COLO668 (cell line): ENCODE measurements around the gene TOP2B.
A peak's percentile ranks its signal among the peaks of the same experiment; 100 is the strongest.

ENCODE experiments used
- DNase-seq: peaks from one replicate; lab custom pipeline; 2025; ENCODE audit not compliant: unreplicated experiment; lab: John Stamatoyannopoulos, UW

The TOP2B gene

GRCh38 chr3:25664812-25665314 is at the start of gene TOP2B:
TOP2B (minus strand) TSS chr3:25664907; CDS start chr3:25664297, 610 bp downstream.
- peak; percentile 88 for DNase-seq

GRCh38 chr3:25713341-25713985 is 48.8 kb upstream of the TOP2B start:
- no peak for DNase-seq

GRCh38 chr3:25711090-25711489 is 46.4 kb upstream of the TOP2B start:
- no peak for DNase-seq

GRCh38 chr3:25708036-25708435 is 43.3 kb upstream of the TOP2B start:
- no peak for DNase-seq

- no peak for DNase-seq
Measured at GRCh38 chr3:25707268-25707926, 42.7 kb upstream of the TOP2B start.

- no peak for DNase-seq
Measured at GRCh38 chr3:25706213-25706612, 41.5 kb upstream of the TOP2B start.

GRCh38 chr3:25697553-25697952 is 32.8 kb upstream of the TOP2B start:
- DNase-seq: no peak

GRCh38 chr3:25695731-25696420 is 31.2 kb upstream of the TOP2B start:
- DNase-seq: no peak

GRCh38 chr3:25693238-25693637 is 28.5 kb upstream of the TOP2B start:
- no peak for DNase-seq

- DNase-seq: no peak
Measured at GRCh38 chr3:25692341-25692740, 27.6 kb upstream of the TOP2B start.

- DNase-seq: no peak
Measured at GRCh38 chr3:25690768-25691533, 26.2 kb upstream of the TOP2B start.

GRCh38 chr3:25689226-25689625 is 24.5 kb upstream of the TOP2B start:
- no peak for DNase-seq

GRCh38 chr3:25687742-25688141 is 23.0 kb upstream of the TOP2B start:
- DNase-seq: no peak

GRCh38 chr3:25686766-25687165 is 22.1 kb upstream of the TOP2B start:
- no peak for DNase-seq

- DNase-seq: no peak
Measured at GRCh38 chr3:25683882-25684281, 19.2 kb upstream of the TOP2B start.

- no peak for DNase-seq
Measured at GRCh38 chr3:25683410-25683809, 18.7 kb upstream of the TOP2B start.

- no peak for DNase-seq
Measured at GRCh38 chr3:25679642-25680302, 15.1 kb upstream of the TOP2B start.

- DNase-seq: no peak
Measured at GRCh38 chr3:25679166-25679565, 14.5 kb upstream of the TOP2B start.

GRCh38 chr3:25678581-25678980 is 13.9 kb upstream of the TOP2B start:
- DNase-seq: no peak

GRCh38 chr3:25677121-25677520 is 12.4 kb upstream of the TOP2B start:
- no peak for DNase-seq

GRCh38 chr3:25674670-25675069 is 10.0 kb upstream of the TOP2B start:
- no peak for DNase-seq
